GF-D8 (cell line): ENCODE results near the gene GOSR2.
A peak's percentile ranks its signal among the peaks of the same experiment; 100 is the strongest.

Experiments
- DNase-seq: peaks from one replicate; lab custom pipeline; 2025; lab: John Stamatoyannopoulos, UW

Gene GOSR2

DNA sequence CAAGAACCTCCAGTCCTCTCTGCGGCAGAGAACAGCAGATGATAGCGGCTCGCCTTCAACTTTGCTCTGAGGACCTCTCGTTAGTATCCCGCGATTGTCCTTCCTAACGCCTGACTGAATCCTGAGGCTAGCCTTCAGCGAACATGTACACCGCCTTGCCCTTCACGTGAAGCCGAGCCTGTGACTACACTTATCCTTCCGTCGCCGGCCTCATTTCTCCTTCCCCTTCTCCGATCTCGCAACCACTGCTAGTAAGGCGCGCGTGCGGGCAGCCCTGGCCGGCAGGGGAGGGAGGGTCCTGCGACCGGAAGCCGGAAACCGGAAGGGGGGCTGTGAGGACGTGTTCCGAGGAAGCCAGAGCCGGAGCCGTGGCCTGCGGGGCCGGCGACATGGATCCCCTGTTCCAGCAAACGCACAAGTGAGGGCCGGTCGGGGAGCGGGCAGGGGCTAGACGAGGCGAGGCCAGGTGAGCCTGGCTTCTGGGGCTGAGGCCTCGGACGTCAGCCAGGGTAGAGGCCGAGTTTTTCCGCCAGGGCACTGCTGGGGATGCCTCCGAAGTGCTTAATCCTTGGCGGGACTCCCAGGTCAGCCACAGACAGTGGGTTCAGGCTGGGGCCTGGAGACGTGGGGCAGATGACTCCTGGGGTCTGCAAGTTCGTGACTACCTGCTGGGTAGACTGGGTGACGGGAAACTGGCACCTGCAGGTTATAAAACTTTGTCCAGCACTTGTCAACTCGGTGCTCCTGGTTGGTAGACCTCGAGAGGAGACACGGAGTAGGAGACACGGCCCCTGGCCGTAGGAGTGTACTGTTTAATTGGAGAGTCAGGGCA lies at the start of gene GOSR2:
TSS of gene GOSR2 (plus strand) at position 357 of the 832 bp plus-strand sequence. CDS start at position 390, 33 bp downstream.
- peak; percentile 85 for DNase-seq

- DNase-seq, result no peak
Observed at GRCh38 chr17:46873941-46874645, 48.9 kb upstream of the GOSR2 start.

GRCh38 chr17:46874906-46875305 lies 48.1 kb upstream of the GOSR2 start:
- no peak for DNase-seq

DNA sequence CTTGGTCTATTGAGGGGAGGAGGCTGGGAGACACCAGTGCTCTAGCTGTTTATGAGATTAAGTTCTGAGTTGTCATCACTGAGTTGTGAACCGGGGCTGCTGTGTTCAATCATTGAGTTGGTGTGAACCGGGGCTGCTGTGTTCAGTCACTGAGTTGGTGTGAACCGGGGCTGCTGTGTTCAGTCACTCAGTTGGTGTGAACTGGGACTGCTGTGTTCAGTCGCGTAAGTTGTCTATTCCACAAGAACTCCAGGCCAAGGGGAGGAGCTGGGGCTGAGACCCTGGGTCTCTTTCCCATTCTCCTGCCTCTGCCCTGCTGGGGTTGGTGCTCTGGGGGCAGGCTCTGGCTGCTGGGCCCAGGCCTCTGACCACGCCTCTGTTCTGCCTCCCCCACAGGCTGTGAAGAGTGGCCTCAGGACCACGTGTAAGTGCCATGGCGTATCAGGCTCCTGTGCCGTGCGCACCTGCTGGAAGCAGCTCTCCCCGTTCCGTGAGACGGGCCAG lies 47.1 kb upstream of the GOSR2 start:
- DNase-seq, result no peak

DNA sequence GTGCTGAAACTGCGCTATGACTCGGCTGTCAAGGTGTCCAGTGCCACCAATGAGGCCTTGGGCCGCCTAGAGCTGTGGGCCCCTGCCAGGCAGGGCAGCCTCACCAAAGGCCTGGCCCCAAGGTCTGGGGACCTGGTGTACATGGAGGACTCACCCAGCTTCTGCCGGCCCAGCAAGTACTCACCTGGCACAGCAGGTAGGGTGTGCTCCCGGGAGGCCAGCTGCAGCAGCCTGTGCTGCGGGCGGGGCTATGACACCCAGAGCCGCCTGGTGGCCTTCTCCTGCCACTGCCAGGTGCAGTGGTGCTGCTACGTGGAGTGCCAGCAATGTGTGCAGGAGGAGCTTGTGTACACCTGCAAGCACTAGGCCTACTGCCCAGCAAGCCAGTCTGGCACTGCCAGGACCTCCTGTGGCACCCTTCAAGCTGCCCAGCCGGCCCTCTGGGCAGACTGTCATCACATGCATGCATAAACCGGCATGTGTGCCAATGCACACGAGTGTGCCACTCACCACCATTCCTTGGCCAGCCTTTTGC lies 46.5 kb upstream of the GOSR2 start:
- no peak for DNase-seq

GRCh38 chr17:46876926-46877325 lies 46.0 kb upstream of the GOSR2 start:
- DNase-seq, result no peak

- no peak for DNase-seq
Observed at GRCh38 chr17:46877466-46877865, 45.5 kb upstream of the GOSR2 start.

- DNase-seq, result no peak
Observed at GRCh38 chr17:46878055-46878454, 44.9 kb upstream of the GOSR2 start.

- no peak for DNase-seq
Observed at GRCh38 chr17:46879101-46879500, 43.9 kb upstream of the GOSR2 start.

GRCh38 chr17:46881015-46881414 lies 41.9 kb upstream of the GOSR2 start:
- DNase-seq, result no peak

- no peak for DNase-seq
Observed at GRCh38 chr17:46882666-46883065, 40.3 kb upstream of the GOSR2 start.

- no peak for DNase-seq
Observed at GRCh38 chr17:46883871-46884520, 39.0 kb upstream of the GOSR2 start.

GRCh38 chr17:46884552-46884951 lies 38.4 kb upstream of the GOSR2 start:
- no peak for DNase-seq

DNA sequence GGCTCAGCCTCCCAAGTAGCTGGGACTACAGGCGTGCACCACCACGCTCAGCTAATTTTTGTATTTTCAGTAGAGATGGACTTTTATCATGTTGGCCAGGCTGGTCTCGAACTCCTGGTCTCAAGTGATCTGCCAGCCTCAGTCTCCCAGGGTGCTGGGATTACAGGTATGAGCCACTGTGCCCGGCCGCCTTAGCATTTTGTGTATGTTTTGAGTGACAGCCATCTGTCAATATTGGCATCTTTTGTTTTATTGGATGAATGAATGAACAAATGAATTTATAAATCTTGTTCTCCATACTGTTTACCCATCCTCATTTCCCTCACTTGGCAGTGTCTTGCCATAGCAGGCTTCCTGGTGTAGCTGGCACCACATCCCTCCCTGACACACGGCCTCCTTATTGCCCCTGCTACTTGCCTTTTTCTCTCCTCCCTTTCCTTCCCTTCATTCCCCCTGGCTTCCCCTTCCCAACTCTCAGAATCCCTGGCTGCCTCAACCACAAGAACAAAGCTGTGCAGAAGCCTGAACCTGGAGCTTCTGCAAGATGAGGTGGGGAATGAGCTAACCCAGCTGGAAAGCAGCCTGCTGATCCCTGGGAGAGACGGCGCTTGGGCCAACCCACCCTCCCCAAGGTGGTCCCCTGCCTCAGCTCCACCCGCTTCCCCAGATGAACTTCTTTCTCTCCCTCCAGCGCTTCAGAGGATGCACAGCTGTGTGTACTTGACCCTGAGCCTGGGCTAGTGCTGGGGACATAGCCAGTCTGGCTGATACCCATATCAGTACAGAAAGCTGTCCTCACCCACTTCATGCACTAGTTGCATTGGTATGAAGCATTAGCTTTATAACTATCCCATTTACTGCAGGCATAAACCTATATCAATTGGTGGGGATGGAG lies 37.3 kb upstream of the GOSR2 start:
- DNase-seq, result no peak

GRCh38 chr17:46886310-46886663 lies 36.7 kb upstream of the GOSR2 start:
- no peak for DNase-seq

DNA sequence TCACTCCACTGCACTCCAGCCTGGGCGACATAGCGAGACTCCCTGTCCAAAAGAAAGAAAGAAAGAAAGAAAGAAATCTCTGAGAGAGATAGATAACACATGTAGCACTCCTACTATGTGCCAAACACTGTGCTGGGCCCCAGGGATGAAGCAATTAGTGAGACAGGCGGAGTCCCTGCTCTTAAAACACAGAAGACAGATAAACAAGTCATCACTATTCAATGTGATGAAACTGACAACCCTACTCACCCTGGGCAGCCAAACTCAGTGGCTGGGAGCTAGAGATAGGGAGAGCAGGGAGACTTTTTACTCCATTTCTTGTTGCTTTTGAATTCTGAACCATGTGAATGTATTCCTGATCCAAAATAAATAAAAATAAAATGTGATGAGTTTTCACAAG lies 35.2 kb upstream of the GOSR2 start:
- DNase-seq, result no peak

- DNase-seq, result no peak
Observed at GRCh38 chr17:46888727-46889126, 34.2 kb upstream of the GOSR2 start.

DNA sequence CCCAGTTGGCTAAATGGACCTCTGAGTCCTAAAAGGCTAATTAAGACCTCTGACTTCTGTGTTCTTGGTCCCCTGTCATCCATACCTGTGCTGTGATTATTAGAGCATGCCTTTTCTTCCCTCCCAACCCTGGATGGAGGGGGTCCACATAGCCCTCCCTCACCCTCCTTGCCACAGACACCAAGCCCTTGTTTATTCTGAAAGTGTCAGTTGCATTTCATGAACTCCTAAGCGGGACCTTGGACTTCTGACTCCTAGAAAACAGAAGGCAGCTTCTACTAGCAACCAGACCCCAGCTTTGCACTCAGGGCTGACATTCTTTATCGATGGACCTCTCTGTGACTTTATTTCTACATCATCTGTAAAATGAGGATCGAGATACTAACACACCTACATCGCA lies 33.4 kb upstream of the GOSR2 start:
- DNase-seq, result no peak

GRCh38 chr17:46889992-46890564 lies 32.9 kb upstream of the GOSR2 start:
- DNase-seq, result no peak

DNA sequence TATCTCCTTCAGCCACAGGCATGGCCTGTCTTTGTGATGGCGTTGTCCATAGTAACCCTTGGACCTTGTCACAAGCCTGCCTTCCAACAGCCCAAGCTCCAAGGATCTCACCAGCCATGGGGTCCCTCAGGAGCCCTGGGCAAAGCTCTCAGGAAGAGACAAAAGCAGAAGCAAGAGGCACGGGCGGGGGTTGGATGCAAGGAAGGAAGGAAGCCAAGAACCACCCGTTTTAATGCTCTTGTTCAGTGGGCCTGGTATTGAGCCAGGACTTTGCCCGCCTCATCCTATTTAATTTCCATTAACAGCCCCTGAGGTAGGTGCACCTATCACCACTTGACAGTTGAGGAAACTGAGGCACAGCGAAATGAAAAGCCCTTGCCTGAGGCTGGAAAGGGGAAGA lies 32.3 kb upstream of the GOSR2 start:
- no peak for DNase-seq

DNA sequence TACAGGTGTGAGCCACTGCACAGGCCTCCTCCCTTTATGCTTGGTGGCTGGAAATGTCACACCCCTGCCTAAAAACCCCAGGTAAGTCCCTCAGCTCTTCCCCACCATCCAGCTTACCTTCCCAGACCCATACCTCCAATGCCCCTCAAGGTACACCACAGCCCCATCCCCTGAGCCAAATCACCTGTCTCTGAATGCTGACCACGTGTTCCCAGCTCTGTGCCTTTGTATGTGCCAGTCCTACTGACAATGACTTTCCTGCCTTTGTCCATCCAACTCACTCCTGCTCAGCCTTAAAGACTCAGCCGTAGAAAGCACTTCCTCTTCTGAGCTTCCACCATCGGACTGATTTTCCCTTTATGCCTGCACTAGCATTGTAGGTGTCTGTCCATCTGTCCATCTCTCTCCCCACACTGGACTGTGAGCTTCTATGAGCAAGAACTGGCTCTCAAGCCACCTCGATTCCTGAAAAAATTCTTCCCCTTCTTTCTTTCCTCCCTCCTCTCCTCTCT lies 30.7 kb upstream of the GOSR2 start:
- DNase-seq, result no peak
